ENCODE measurements around the gene PRR5L.

PRR5L gene

DNA sequence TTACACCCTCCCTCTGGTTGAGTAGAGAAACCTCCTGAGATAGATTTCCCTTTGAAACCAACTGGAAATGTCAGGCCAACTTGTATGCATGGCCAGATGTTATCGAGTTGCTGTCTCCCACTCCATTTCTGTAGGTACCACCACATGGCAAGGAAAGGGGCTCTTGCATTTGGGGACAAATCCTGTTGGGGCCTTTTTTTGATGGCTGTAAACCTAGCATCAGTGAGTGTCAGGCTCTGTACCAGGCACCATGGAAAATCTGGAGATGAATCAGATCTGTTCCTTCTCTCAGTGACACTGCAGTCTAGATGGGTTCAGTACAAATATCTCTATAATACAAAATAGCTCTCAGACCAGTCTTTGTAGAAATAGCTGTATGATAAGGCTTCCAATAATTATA, 155.6 kb downstream of the PRR5L start:
- Histone ChIP-seq H3K36me3 (ENCODE audit: low read length) (no peaks in the 10 kb centered on the region), H3K27me3 (ENCODE audit: low read length) (no peaks in the 10 kb centered on the region), H3F3A (ENCODE audit: insufficient read depth) (no peaks in the 10 kb centered on the region), H3K4me2 (ENCODE audit: low read depth, low read length, poor library complexity, severe bottlenecking) (no peak overlapping the region), H3K9ac (ENCODE audit: low read length) (no peak overlapping the region), H2AFZ (ENCODE audit: low read depth, low read length, severe bottlenecking) (no peak overlapping the region), H4K20me1 (ENCODE audit: low read depth, low read length) (no peaks in the 10 kb centered on the region), H3K4me3 (ENCODE audit: insufficient read depth, low read length, poor library complexity, severe bottlenecking) (no peak overlapping the region), H3K79me2 (ENCODE audit: insufficient read depth, low read length) (no peaks in the 10 kb centered on the region), H3K27ac (ENCODE audit: low read depth, low read length) (no peak overlapping the region), H3K9me3 (ENCODE audit: insufficient read depth, low read length) (no peaks in the 10 kb centered on the region), H3K9me2 (replicated peaks; ENCODE audit: insufficient read depth, low read length) (no peaks in the 10 kb centered on the region)
- TF ChIP-seq EZH2phosphoT487 (conservative IDR thresholded peaks at IDR 0.05; ENCODE audit: low read length) = no peak
- TF ChIP-seq, protein P1, sequence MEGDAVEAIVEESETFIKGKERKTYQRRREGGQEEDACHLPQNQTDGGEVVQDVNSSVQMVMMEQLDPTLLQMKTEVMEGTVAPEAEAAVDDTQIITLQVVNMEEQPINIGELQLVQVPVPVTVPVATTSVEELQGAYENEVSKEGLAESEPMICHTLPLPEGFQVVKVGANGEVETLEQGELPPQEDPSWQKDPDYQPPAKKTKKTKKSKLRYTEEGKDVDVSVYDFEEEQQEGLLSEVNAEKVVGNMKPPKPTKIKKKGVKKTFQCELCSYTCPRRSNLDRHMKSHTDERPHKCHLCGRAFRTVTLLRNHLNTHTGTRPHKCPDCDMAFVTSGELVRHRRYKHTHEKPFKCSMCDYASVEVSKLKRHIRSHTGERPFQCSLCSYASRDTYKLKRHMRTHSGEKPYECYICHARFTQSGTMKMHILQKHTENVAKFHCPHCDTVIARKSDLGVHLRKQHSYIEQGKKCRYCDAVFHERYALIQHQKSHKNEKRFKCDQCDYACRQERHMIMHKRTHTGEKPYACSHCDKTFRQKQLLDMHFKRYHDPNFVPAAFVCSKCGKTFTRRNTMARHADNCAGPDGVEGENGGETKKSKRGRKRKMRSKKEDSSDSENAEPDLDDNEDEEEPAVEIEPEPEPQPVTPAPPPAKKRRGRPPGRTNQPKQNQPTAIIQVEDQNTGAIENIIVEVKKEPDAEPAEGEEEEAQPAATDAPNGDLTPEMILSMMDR (IDR thresholded peaks at IDR 0.05; ENCODE audit: insufficient read depth, low read length, poor library complexity, severe bottlenecking) = no peak

DNA sequence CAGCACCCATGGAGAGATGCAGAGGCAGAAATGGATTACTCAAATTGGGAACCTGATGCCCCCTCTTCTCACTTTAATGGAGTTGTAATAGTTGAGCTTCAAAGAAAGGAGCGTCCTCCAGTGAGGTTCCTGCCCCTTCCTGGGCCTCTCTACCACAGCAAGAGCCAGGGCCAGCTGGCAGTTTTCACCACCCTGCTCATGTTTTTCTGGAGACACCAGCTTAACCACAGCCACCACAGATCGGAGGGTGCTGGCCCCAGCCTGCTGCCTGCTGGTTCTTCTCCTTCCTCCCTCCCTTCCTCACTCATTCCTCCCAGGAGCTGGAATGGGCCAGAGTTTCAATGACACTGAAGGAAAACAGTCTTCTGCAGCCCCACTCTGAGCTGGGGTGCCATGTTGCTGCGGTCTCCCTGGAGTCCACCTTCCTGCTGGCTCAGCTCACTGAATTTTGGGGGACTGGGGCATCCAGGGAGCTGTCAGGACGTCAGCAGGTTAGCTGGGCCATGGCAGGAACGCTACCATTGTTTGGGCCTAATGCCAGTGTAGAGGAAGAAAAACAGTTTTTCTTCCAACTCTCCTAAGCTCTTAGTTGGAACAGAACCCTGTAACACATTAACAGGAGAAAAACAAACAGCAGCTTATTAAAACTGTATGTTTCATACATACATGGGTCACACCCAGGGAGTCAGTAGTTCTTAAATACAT, 156.3 kb downstream of the PRR5L start:
- TF ChIP-seq, protein P1 (IDR thresholded peaks at IDR 0.05; ENCODE audit: insufficient read depth, low read length, poor library complexity, severe bottlenecking) = no peak
- no peak for TF ChIP-seq EZH2phosphoT487 (conservative IDR thresholded peaks at IDR 0.05; ENCODE audit: low read length)
- Histone ChIP-seq H3K36me3 (ENCODE audit: low read length) (no peaks in the 10 kb centered on the region), H3K9me3 (ENCODE audit: insufficient read depth, low read length) (no peaks in the 10 kb centered on the region), H2AFZ (ENCODE audit: low read depth, low read length, severe bottlenecking) (no peak overlapping the region), H3K4me3 (ENCODE audit: insufficient read depth, low read length, poor library complexity, severe bottlenecking) (no peak overlapping the region), H3K27me3 (ENCODE audit: low read length) (no peaks in the 10 kb centered on the region), H4K20me1 (ENCODE audit: low read depth, low read length) (no peaks in the 10 kb centered on the region), H3K9ac (ENCODE audit: low read length) (no peak overlapping the region), H3K4me2 (ENCODE audit: low read depth, low read length, poor library complexity, severe bottlenecking) (no peak overlapping the region), H3K79me2 (ENCODE audit: insufficient read depth, low read length) (no peaks in the 10 kb centered on the region), H3K9me2 (replicated peaks; ENCODE audit: insufficient read depth, low read length) (no peaks in the 10 kb centered on the region), H3K27ac (ENCODE audit: low read depth, low read length) (no peak overlapping the region), H3F3A (ENCODE audit: insufficient read depth) (no peaks in the 10 kb centered on the region)

DNA sequence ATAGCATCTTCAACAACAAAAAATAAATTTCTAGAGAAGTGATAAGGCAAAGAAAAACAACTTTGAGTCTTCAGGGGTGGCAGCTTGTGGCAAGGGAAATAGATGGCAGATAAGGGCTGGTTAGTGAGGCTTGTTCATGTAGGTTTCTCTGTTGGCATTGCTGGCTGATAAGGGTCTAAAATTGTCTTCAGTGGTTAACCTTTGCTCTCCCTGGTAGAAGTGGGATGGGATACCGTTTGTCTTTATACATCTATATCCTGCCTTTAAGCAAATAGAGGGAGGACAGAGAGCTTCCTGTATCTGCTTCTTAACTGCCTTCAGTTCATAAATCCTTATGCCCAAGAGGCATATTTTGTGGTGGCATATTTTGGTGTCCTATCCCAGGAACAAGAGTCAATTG, 156.9 kb downstream of the PRR5L start:
- no peak overlapping the region for H2AFZ ChIP-seq (ENCODE audit: low read depth, low read length, severe bottlenecking)
- H3K9ac ChIP-seq (ENCODE audit: low read length) = no peak overlapping the region
- no peak overlapping the region for H3K4me2 ChIP-seq (ENCODE audit: low read depth, low read length, poor library complexity, severe bottlenecking)

More for the DNA sequence above, 156.9 kb downstream of the PRR5L start:
- H3K9me2 ChIP-seq (replicated peaks; ENCODE audit: insufficient read depth, low read length) = no peaks in the 10 kb centered on the region
- H3K79me2 ChIP-seq (ENCODE audit: insufficient read depth, low read length) = no peaks in the 10 kb centered on the region
- no peak for TF ChIP-seq EZH2phosphoT487 (conservative IDR thresholded peaks at IDR 0.05; ENCODE audit: low read length)
- TF ChIP-seq, protein P1 (IDR thresholded peaks at IDR 0.05; ENCODE audit: insufficient read depth, low read length, poor library complexity, severe bottlenecking) = no peak
- no peaks in the 10 kb centered on the region for H3K9me3 ChIP-seq (ENCODE audit: insufficient read depth, low read length)
- H4K20me1 ChIP-seq (ENCODE audit: low read depth, low read length) = no peaks in the 10 kb centered on the region
- H3K36me3 ChIP-seq (ENCODE audit: low read length) = no peaks in the 10 kb centered on the region
- no peaks in the 10 kb centered on the region for H3K27me3 ChIP-seq (ENCODE audit: low read length)
- no peaks in the 10 kb centered on the region for H3F3A ChIP-seq (ENCODE audit: insufficient read depth)
- no peak overlapping the region for H3K4me3 ChIP-seq (ENCODE audit: insufficient read depth, low read length, poor library complexity, severe bottlenecking)
- H3K27ac ChIP-seq (ENCODE audit: low read depth, low read length) = no peak overlapping the region

Measured in SU-DHL-6 (cell line).